SK-N-SH treated with all-trans-retinoic acid at 6 μM for 48 hours (cell line): Measurements from ENCODE around the gene CCDC85C.

Experiments used
- RARB ChIP-seq: fragments of 250-450 bp; sonication (Bioruptor Pico); IDR thresholded peaks from 2 replicates; pipeline ENCODE4 v1.8.0; 2021; ENCODE audit warnings: mild to moderate bottlenecking, moderate library complexity
- SNAI2 ChIP-seq: fragments of 250-450 bp; sonication (Bioruptor Pico); IDR thresholded peaks from 2 replicates; pipeline ENCODE4 v1.5.0; 2020; ENCODE audit warnings: mild to moderate bottlenecking, moderate library complexity
- TF ChIP-seq, protein P1 (sequence below): fragments of 250-450 bp; sonication (Bioruptor Pico); IDR thresholded peaks from 2 replicates; pipeline ENCODE4 v1.8.0; 2021; ENCODE audit warnings: low read depth, mild to moderate bottlenecking, moderate library complexity, borderline replicate concordance

DNA sequence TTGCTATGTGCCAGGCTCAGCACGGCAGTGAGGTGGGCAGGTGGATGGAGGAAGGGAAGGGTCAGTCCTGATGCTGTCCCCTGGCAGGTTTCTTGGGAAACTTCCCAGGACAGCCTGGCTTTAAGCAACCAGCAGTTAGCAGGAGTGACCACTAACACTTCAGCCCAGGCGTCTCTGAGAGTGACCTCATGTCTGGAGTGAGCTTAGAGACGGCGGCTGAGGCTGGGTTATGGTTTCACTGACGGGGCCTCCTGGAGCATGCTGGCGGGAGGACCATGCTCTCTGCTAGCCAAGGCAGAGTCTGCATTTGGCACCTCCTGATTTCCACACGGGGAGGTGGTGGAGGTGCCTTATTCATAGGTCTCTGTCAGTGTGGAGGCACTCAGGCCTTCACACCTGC is 43.4 kb upstream of the CCDC85C start:
- TF ChIP-seq RARB (CRISPR knock-in tag) = no peak
- TF ChIP-seq, protein P1, sequence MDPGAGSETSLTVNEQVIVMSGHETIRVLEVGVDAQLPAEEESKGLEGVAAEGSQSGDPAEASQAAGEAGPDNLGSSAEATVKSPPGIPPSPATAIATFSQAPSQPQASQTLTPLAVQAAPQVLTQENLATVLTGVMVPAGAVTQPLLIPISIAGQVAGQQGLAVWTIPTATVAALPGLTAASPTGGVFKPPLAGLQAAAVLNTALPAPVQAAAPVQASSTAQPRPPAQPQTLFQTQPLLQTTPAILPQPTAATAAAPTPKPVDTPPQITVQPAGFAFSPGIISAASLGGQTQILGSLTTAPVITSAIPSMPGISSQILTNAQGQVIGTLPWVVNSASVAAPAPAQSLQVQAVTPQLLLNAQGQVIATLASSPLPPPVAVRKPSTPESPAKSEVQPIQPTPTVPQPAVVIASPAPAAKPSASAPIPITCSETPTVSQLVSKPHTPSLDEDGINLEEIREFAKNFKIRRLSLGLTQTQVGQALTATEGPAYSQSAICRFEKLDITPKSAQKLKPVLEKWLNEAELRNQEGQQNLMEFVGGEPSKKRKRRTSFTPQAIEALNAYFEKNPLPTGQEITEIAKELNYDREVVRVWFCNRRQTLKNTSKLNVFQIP (CRISPR knock-in tag) = no peak
- TF ChIP-seq SNAI2 (CRISPR knock-in tag) = no peak
